SK-N-MC (cell line): ENCODE data around the gene SPATA25.
A peak's percentile ranks its signal among the peaks of the same experiment; 100 is the strongest.

ENCODE experiments used
- EZH2 ChIP-seq: fragments of 200-600 bp; sonication (generic); IDR thresholded peaks from one replicate; pipeline ENCODE4 v1.6.1; 2017; ENCODE audit warnings: antibody characterized with exemption
- POLR2AphosphoS5 ChIP-seq: IDR thresholded peaks from 2 replicates; pipeline ENCODE4 v1.6.1; 2012; ENCODE audit warnings: mild to moderate bottlenecking, low read depth, low read length, borderline replicate concordance

- TF ChIP-seq EZH2 (no peak), POLR2AphosphoS5 (peak; percentile 68; the same call in 1 of the 2 replicates)
These were observed 46.0 kb upstream of the SPATA25 start for GRCh38 chr20:45933266-45934045.
